Hematopoietic multipotent progenitor cell treated with erythropoietin and hydrocortisone succinate and interleukin-3 and kit ligand, for 6 days (in vitro differentiated cells): ENCODE measurements around the gene KCNQ1OT1.

Experiments
- DNase-seq: peaks from one replicate; pipeline ENCODE4 v3.0.0-alpha.2; 2015

Gene KCNQ1OT1

GRCh38 chr11:2665526-2666400, 34.0 kb downstream of the KCNQ1OT1 start:
- DNase-seq, result no peak

- no peak for DNase-seq
Observed at GRCh38 chr11:2664791-2665525, 34.8 kb downstream of the KCNQ1OT1 start.

GRCh38 chr11:2664376-2664775, 35.4 kb downstream of the KCNQ1OT1 start:
- no peak for DNase-seq

- no peak for DNase-seq
Observed at GRCh38 chr11:2663915-2664314, 35.9 kb downstream of the KCNQ1OT1 start.

GRCh38 chr11:2663506-2663905, 36.3 kb downstream of the KCNQ1OT1 start:
- DNase-seq, result no peak

- no peak for DNase-seq
Observed at GRCh38 chr11:2662430-2663299, 37.1 kb downstream of the KCNQ1OT1 start.

GRCh38 chr11:2662024-2662312, 37.8 kb downstream of the KCNQ1OT1 start:
- DNase-seq, result no peak

- DNase-seq, result no peak
Observed at GRCh38 chr11:2661173-2662023, 38.4 kb downstream of the KCNQ1OT1 start.

GRCh38 chr11:2660357-2660939, 39.3 kb downstream of the KCNQ1OT1 start:
- DNase-seq, result no peak

GRCh38 chr11:2657697-2658284, 42.0 kb downstream of the KCNQ1OT1 start:
- DNase-seq, result no peak

GRCh38 chr11:2656859-2657258, 42.9 kb downstream of the KCNQ1OT1 start:
- DNase-seq, result no peak

GRCh38 chr11:2655834-2656622, 43.8 kb downstream of the KCNQ1OT1 start:
- no peak for DNase-seq

GRCh38 chr11:2655016-2655719, 44.6 kb downstream of the KCNQ1OT1 start:
- DNase-seq, result no peak

GRCh38 chr11:2653930-2654739, 45.7 kb downstream of the KCNQ1OT1 start:
- no peak for DNase-seq

GRCh38 chr11:2653198-2653551, 46.6 kb downstream of the KCNQ1OT1 start:
- no peak for DNase-seq

GRCh38 chr11:2652333-2653197, 47.2 kb downstream of the KCNQ1OT1 start:
- no peak for DNase-seq

- no peak for DNase-seq
Observed at GRCh38 chr11:2651826-2652271, 47.9 kb downstream of the KCNQ1OT1 start.

- DNase-seq, result no peak
Observed at GRCh38 chr11:2651054-2651617, 48.7 kb downstream of the KCNQ1OT1 start.
